Measurements from ENCODE around the gene MRPS31.

GRCh38 chr13:40812724-40813445 lies 41.9 kb upstream of the MRPS31 start:
- TF ChIP-seq CTCF (IDR thresholded peaks at IDR 0.05) (no peak), POLR2A (IDR thresholded peaks at IDR 0.05) (no peak)

Measured in heart left ventricle (tissue), 13 donors.